ENCODE measurements around the gene CISD3.

GRCh38 chr17:38738686-38739085 lies 8.5 kb downstream of the CISD3 start:
- TF ChIP-seq CTCF (conservative IDR thresholded peaks at IDR 0.05; ENCODE audit: low read depth, low read length), result no peak
- no peak for TF ChIP-seq EZH2 (IDR thresholded peaks at IDR 0.05; ENCODE audit: borderline replicate concordance, low read depth, low read length, poor library complexity, severe bottlenecking)

All from A673 (cell line).